GM18867 (cell line): ENCODE data around the gene PRDM9.
"Not testable (repeated sequence)": the region's sequence is repeated elsewhere in the genome, so short reads cannot be mapped to it uniquely, and the experiment has no call there.

Source experiments
- ATAC-seq: cut with Tn5 transposase; IDR thresholded peaks from one replicate; pipeline ENCODE4 v1.9.1; 2021; ENCODE audit warnings: mild to moderate bottlenecking, moderate library complexity; ENCODE audit not compliant: unreplicated experiment

Gene PRDM9

DNA sequence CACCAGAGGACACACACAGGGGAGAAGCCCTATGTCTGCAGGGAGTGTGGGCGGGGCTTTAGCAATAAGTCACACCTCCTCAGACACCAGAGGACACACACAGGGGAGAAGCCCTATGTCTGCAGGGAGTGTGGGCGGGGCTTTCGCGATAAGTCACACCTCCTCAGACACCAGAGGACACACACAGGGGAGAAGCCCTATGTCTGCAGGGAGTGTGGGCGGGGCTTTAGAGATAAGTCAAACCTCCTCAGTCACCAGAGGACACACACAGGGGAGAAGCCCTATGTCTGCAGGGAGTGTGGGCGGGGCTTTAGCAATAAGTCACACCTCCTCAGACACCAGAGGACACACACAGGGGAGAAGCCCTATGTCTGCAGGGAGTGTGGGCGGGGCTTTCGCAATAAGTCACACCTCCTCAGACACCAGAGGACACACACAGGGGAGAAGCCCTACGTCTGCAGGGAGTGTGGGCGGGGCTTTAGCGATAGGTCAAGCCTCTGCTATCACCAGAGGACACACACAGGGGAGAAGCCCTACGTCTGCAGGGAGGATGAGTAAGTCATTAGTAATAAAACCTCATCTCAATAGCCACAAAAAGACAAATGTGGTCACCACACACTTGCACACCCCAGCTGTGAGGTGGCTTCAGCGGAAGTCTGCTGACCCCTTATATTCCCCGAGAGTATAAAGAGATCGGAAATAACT lies 20.0 kb downstream of the PRDM9 start:
- ATAC-seq, result not testable (repeated sequence)

- ATAC-seq, result no peak
Measured at GRCh38 chr5:23528677-23529076, 21.3 kb downstream of the PRDM9 start.

DNA sequence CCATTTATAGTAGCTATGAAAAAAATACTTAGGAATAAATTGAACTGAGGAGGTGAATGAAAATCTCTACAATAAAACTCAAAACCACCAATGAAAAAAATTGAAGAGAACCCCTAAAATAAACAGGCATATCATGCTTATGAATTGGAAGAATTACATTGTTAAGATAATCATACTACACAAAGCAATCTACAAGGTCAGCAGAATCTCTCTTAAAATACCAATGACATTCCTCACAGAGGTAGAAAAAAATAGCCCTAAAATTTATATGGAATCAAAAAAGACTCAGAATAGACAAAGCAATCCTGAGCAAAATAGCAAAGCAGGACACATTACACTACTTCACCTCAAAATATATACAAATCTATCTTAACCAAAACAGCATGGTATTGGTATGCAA lies 23.2 kb downstream of the PRDM9 start:
- no peak for ATAC-seq

DNA sequence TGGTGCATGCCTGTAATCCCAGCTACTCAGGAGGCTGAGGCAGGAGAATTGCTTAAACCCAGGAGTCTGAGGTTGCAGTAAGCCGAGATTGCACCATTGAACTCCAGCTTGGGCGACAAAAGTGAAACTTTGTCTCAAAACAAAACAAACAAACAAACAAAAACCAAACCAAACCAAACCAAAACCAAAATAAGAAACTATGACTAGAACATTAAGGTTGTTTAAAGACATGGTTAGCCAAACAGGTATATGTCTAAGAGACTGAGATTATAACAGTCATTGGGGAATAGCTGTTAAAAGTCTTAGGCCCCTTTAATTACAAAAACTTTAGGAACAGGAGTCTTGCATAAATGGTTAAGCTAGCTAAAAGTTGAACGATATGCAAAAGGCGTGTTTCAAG lies 63.6 kb downstream of the PRDM9 start:
- ATAC-seq, result no peak
